NCI-H446 (cell line): ENCODE measurements around the gene FAM222A.

Source experiments
- DNase-seq, 2 experiments: peaks; one replicate each; lab custom pipeline; 2025; lab: John Stamatoyannopoulos, UW

FAM222A gene

DNA sequence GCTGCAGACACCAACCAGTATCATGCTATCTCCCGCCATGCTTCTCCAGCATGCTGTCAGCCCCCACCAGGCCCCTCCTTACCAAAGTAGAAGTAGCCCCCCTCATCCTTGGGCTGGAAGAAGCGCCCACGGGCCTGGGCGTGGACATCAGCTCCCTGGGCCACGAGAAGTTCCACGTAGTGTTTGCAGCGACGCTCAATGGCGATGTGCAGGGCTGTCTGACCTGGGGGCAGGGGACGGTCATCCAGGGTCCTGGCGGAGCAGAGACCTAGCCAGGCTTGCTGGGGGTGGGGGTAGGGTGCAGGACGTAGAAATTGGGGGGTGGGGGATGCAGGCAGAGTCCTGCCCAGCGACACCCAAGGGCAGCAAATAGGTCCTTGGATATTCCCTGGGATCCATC is 86.9 kb downstream of the FAM222A start:
- no peak for DNase-seq

DNA sequence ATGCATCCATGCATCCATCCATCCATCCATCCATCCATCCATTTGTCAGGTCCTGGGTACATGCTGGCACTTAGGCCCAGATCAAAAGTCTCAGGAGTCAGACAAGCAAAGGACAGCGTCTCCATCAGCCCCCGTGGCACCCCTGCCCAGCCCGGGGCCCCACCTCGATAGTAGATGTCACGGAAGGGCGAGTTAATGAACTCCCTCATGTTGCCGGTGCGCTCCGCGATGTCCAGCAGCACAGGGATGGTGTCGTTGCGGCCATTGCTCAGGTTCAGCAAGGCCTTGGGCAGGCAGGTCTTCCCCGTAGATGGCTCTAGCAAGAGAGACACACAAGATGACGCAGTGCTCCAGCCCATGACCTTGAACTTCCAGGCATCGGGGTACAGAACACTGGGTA is 89.2 kb downstream of the FAM222A start:
- DNase-seq: no peak

DNA sequence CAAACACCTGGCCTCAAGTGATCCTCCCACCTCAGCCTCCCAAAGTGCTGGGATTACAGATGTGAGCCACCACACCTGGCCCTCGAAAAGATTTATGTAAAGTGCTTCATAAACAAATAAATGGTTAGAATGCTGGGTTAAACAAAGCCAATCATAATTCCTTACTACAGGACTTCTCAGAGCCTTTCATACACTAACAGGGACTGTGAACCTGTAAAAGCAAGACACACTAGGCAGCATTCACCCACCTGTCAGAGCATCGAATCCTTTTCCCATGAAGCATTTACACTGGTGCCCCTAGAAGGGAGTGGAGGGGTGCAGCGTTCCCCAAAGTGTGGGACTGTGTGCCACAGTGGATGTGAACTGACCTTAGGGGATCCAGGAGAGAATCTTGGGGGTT is 90.1 kb downstream of the FAM222A start:
- no peak for DNase-seq

DNA sequence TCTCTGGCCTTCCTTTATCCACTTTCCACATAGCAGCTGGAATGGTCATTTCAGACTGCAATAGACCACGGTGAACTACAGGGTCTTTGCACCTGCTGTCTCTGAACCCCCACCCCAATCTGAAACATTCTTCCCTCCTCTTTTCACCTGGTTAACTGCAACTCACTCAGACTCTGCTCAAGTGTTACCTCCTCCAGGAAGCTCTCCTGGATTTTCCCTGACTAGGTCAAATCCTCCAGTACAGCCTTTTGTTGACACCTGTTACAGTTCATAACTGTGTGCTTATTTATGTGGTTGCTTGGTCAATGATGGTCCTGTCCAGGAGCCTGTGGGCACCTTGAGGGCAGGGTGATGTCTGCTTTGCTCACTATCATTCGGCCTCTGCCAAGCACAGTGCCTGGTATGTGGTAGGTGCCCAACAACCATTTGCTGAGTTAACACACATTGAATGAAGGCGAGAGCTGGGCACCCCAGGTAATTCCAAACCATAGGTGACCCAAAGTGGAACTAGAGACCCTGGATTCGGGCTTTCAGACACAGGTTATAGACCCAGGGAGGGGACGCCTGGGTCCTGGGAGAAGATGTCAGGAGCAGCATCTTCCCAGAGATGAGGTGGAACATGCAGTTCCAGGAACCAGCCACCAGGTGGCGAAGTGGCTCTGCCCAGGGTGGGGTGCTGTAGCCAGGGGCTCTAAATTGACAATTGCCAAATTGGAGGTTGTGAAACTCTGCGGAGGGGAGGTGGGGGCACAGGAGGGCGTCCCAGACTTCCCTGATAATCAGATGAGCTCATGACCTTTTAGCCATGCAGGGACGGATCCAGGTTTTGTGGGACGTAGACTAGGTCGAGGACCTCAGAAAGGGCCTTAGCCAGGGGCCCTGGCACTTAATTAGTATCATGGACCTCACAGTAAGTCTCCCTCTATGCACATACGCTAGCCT is 91.5 kb downstream of the FAM222A start:
- DNase-seq: peak in 1 of 2 experiments; percentile 65

DNA sequence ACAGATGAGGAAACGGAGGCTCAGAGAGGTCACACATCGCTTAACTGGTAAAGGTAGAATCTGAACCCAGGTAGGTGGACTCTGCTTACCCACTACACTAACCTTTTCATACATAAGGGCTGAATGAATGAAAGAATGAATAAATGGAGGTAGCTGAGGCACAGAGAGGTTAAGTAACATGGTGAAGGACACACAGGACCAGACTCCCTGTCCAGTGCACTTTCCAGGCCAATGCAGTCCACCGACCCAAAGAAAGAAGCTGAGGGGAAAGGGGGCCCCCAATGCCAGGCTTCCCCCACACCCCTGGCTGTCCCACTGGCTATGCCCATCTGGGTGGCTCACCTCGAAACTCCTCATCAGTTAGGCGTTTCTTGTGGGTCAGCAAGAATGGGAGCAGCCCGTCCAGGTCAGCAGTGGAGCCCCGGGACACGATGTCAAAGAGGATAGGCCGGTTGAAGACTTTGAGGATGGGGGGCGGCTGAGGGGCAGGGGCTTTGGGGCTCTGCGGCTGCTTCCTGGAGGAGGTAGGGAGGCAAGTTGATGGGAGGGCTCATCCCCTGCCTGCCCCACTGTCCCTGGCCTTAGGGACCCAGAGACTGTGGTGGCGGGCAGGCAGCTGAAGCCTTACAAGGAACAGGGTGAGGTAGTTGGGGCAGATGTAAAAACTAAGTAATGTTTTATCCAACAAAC is 94.5 kb downstream of the FAM222A start:
- no peak for DNase-seq

DNA sequence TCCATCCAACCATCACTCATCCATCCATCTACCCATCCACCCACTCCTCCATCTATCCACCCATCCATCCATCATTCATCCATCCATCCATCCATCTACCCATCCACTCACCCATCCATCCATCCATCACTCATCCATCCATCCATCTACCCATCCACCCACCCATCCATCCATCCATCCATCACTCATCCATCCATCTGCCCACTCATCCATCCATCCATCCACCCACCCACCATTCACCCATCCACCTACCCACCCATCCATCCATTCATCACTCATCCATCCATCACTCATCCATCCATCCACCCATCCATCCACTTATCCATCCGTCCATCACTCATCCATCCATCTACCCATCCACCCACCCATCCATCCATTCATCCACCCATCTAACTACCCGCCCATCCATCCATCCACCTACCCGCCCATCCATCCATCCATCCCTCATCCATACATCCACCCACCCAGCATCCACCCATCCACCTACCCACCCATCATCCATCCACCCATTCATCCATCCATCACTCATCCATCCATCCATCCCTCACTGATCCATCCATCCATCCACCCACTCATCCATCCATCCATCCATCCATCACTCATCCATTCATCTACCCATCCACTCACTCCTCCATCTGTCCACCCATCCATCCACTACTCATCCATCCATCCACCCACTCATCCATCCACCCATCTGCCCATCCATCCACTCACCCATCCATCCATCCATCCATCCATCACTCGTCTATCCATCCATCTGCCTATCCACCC is 95.4 kb downstream of the FAM222A start:
- DNase-seq: no peak

DNA sequence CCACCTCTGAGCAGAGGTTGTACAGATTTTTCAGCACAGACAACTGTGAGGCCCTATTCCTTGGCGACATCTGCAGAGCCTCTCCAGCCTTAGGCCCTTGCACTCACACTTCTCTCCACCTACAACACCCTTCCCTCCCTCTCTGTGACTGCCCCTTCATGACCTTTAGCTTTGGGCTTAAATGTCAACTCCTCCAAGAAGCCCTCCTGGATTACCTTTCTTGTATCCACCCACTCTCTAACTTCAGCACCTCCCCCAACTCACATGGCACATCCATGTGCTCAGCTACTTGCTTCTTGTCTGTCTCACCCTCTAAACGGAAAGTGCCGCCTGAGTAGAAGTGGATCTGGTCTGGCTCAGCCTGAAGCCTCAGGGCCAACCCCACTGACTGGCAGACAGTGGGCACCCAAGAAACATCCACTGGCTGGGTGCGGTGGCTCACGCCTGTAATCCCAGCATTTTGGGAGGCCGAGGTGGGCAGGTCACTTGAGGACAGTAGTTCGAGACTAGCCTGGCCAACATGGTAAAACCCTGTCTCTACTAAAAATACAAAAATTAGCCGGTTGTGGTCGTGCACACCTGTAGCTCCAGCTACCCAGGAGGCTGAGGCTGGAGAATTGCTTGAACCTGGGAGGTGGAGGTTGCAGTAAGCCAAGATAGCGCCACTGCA is 97.5 kb downstream of the FAM222A start:
- DNase-seq: no peak

DNA sequence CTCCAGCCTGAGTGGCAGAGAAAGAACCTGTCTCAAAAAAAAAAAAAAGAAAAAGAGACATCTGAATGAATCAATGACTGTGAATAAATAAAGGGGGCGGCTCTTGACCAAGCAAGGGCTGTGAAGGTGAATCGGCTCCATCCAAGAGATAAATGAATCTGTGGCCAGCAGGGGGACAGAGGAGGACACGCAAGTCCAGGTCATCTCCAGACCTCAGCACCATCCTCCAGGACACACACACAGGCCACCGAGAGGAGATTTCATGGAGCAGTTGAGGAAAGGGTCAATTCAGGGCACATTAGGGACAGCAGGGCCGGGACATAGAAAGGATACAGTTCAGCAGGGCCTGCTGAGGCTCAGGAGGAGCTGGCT is 98.0 kb downstream of the FAM222A start:
- no peak for DNase-seq

DNA sequence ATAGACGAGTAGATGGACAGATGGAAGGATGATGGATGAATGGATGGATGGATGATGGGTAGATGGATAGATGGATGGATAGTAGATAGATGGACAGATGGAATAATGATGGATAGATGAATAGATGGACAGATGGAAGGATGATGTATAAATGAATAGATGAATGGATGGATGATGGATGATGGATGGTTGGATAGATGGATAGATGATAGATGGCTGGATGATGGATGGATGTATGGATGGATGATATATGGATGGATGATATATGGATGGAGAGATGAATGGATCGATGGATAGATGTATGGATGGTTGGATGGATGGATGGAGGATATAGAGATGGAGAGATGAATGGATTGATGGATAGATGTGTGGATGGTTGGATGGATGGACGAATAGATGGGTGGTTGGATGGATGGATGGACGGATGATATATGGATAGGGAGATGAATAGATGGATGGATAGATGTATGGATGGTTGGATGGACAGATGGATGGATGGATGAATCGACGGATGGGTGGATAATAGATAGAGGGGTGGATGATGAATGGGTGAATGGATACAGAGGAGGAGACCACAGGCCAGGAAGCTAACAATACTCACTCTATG is 100.3 kb downstream of the FAM222A start:
- DNase-seq: no peak

DNA sequence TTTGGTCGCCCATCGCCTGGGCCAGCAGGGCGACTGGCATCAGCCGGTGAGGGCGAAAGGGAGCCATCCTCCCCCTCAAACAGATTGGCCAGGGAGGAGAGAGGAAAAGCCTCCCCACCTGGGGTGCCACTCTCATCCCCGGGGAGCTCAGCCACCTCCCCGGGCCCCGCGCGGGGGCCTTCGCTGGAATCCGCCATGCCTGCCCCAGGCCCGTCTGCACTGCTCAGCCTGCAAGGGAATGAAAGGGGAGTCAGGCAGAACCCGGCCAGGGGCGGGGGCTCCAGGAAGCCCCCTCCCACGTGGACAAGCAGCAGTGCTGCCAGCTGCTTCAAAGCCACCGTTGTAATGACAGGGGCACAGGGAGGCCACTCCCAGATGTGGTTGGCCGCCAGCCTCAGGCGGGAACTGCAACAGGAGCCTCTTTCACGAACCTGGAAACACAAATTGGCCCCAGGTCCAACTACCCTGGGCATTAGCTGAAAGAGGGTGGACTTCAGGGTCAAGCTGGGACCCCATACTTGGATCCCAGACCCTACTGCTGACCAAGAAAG is 101.0 kb downstream of the FAM222A start:
- no peak for DNase-seq

DNA sequence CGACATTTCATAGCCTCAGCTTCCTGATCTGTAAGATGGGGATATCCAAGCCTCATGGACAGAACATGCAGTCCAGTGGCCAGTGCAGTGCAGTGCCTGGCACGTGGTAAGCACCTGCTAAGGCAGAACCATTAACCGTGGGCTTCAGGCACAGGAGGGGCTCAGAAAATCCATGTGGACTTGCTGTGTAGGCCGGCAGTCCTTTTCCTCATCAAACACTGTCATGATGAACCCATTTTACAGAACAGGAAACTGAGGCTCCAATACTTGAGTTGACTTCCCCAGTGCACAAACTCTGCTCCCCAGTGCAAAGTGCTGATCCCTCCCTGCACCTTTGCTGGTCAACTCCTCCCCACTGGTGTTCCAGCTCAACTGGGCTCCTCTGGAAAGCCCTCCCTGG is 101.6 kb downstream of the FAM222A start:
- DNase-seq: no peak

DNA sequence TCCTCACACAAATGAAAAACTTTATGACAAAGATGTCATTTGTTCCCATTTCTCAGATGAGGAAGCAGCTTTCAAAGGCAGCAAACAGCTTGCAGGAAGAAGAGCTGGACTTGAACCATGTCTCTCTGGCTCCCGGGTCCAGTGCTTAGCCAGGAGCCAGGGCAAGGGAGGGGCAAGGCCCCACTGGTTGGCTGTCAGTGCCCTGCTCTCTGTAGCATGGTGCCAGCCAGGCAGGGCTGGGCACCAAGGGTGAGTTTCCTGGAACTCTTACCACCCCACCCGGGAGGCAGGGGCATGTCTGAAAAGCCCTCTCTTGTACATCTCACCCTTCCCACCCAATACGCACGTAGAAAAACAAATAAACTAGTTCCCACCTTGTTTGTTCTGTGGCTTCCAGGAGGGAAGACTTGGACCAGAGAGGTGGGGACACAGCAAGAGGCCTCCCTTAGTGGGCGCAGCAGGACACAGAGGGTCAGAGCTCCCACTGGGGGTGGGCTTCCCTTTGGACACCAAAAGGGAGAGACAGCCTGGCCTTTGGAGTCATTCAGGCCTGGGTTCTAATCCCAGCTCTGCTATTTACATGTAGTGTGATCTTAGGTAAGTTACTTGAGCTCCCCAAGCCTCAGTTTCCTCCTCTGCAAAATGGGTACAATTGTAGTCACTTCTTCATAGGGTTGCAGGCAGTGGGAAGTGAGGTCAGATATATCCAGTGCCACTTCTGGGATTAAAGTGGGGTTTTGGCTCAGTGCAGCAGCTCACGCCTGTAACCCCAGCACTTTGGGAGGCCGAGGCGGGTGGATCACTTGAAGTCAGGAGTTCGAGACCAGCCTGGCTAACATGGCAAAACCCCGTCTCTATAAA is 102.4 kb downstream of the FAM222A start:
- no peak for DNase-seq

DNA sequence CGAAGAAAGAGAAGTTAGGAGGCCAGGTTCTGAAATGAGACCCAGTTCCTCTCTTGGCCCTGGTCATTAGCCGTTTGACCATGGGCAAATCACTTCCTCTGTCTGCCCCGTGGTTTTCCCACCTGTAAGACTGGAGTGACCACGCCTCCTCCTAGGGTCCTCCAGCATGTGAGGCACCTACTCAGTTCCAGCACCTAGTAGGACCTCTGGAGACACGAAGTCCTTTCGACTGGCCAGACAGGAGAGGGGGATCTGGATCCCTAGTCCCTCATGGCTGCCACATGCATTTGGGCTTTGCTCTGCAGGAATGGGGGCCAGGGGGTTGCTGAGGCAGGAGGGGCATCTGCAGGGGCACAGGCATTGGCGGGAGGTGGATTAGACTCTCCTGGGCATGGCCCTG is 103.2 kb downstream of the FAM222A start:
- DNase-seq: no peak

DNA sequence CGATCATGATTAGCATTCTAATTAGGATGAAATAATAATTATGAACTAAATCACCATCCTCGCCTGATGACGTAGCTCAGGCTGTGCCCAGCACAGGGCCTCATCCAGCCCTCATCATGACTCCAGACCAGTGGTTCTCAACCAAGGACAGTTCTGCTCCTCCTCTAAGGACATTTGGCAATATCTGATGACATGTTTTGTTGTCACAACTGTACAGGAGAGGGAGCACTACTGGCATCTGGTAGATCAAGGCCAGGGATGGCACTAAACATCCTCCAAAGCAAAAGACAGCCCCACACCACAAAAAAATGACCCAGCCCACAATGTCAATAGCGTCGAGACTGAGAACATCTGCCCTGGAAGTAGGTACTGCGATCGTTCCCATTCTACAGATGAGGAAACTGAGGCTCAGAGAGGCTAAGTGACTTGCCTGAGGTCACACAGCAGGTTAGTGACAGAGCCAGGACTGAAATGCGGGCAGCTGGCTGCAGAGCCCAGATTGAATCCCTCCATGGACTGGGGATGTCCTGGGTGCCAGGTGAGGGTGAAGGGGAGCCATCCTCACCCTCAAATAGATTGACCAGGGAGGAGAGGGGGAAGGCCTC is 104.1 kb downstream of the FAM222A start:
- no peak for DNase-seq

DNA sequence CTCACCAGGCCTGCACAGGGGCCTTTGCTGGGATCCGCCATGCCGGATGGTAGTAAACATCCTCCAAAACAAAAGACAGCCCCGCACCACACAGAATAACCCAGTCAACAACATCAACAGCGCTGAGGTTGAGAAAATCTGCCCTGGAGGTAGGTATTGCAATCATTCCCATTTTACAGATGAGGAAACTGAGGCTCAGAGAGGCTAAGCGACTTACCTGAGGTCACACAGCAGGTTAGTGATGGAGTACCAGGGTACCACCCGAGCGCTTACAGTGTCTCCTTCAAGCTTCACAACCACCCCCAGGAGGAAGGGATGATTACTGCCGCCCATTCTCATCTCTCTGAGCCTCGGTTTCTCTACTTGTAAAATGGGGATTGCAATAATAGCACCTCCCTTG is 104.6 kb downstream of the FAM222A start:
- DNase-seq: no peak

DNA sequence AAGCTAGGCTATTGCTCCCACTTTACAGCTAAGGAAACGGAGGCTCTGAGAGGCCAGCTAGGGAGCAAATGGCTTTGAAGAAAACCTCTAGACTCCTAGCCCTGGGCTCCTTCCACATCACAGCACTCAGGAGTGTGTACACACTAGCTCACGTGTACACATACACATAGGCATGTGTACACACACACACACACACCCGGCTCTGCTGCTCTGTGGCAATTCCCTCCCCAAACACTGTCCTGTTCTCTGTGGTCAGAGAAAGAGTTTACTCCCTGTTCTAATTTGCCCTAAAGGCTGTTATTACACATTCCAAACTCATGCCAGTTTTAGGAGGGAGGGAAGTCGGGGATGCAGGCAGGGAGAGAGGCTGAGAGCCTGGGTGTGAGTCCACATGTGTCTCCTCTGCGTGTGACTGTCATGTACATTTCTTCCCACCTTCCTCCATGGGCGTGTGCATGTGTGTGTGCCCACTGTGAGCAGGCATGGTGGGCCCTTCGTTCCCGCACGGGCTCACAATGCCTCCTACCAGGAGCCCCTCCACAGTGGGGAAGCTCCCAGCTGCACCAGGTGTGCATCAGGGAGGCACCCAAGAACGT is 105.4 kb downstream of the FAM222A start:
- DNase-seq: no peak
